H9 (cell line): ENCODE data around the gene CTNNBL1. TPM values are rescaled to one million over a fixed set of nuclear protein-coding genes. Genes with fewer than 3 reads are reported as not detected.

Experiments used
- DNase-seq: peaks from one replicate; pipeline ENCODE4 v3.0.0-alpha.2; 2017
- H2AFZ ChIP-seq: one replicate; pipeline ENCODE4 v1.6.1; 2013; ENCODE audit warnings: mild to moderate bottlenecking, low read length, control low read depth, moderate library complexity
- H2AK5ac ChIP-seq: 2 replicates; pipeline ENCODE4 v1.6.1; 2013; ENCODE audit warnings: low read length, control low read depth, mixed read lengths; ENCODE audit not compliant: insufficient read length
- H2BK120ac ChIP-seq: one replicate; pipeline ENCODE4 v1.6.1; 2013; ENCODE audit warnings: low read depth, mild to moderate bottlenecking, low read length, control low read depth, inconsistent platforms; ENCODE audit not compliant: poor library complexity, severe bottlenecking
- H2BK12ac ChIP-seq: 2 replicates; pipeline ENCODE4 v1.6.1; 2013; ENCODE audit warnings: low read length, control low read depth, mixed read lengths, low read depth; ENCODE audit not compliant: insufficient read length
- H2BK15ac ChIP-seq: 2 replicates; pipeline ENCODE4 v1.6.1; 2013; ENCODE audit warnings: low read depth, low read length, control low read depth
- H2BK20ac ChIP-seq: one replicate; pipeline ENCODE4 v1.6.1; 2013; ENCODE audit warnings: low read depth, mild to moderate bottlenecking, low read length, control low read depth, inconsistent platforms; ENCODE audit not compliant: poor library complexity, severe bottlenecking
- H2BK5ac ChIP-seq: 2 replicates; pipeline ENCODE4 v1.6.1; 2013; ENCODE audit warnings: low read length, control low read depth, mixed read lengths; ENCODE audit not compliant: insufficient read length
- H3K14ac ChIP-seq: 2 replicates; pipeline ENCODE4 v1.6.1; 2013; ENCODE audit warnings: low read length, control low read depth; ENCODE audit not compliant: insufficient read depth
- H3K18ac ChIP-seq: 2 replicates; pipeline ENCODE4 v1.6.1; 2013; ENCODE audit warnings: low read depth, mild to moderate bottlenecking, mixed read lengths, low read length, control low read depth; ENCODE audit not compliant: insufficient read length
- H3K23ac ChIP-seq: 2 replicates; pipeline ENCODE4 v1.6.1; 2013; ENCODE audit warnings: low read length, control low read depth, mixed read lengths, low read depth; ENCODE audit not compliant: insufficient read length
- H3K23me2 ChIP-seq: 2 replicates; pipeline ENCODE4 v1.6.1; 2013; ENCODE audit warnings: low read depth, mild to moderate bottlenecking, mixed read lengths, low read length, control low read depth; ENCODE audit not compliant: insufficient read length, poor library complexity, severe bottlenecking
- H3K27ac ChIP-seq: 2 replicates; pipeline ENCODE4 v1.5.1; 2013; ENCODE audit warnings: low read length, control low read depth, mixed read lengths, low read depth; ENCODE audit not compliant: insufficient read length
- H3K27me3 ChIP-seq: 2 replicates; pipeline ENCODE4 v1.6.1; 2013; ENCODE audit warnings: low read length, control low read depth, inconsistent platforms; ENCODE audit not compliant: insufficient read depth
- H3K4ac ChIP-seq: 2 replicates; pipeline ENCODE4 v1.6.1; 2013; ENCODE audit warnings: low read depth, mild to moderate bottlenecking, control low read depth, inconsistent platforms, low read length, moderate library complexity
- H3K4me1 ChIP-seq: 2 replicates; pipeline ENCODE4 v1.6.1; 2013; ENCODE audit warnings: low read length, control low read depth, inconsistent platforms; ENCODE audit not compliant: insufficient read depth
- H3K4me2 ChIP-seq: 2 replicates; pipeline ENCODE4 v1.6.1; 2013; ENCODE audit warnings: low read length, control low read depth, mixed read lengths; ENCODE audit not compliant: insufficient read length, insufficient read depth
- H3K56ac ChIP-seq: 2 replicates; pipeline ENCODE4 v1.6.1; 2013; ENCODE audit warnings: low read depth, mild to moderate bottlenecking, mixed read lengths, low read length, control low read depth; ENCODE audit not compliant: insufficient read length
- H3K79me1 ChIP-seq: 2 replicates; pipeline ENCODE4 v1.6.1; 2013; ENCODE audit warnings: low read depth, mild to moderate bottlenecking, moderate library complexity, low read length, control low read depth, inconsistent platforms; ENCODE audit not compliant: insufficient read depth, poor library complexity, severe bottlenecking
- H3K79me2 ChIP-seq: 2 replicates; pipeline ENCODE4 v1.6.1; 2013; ENCODE audit warnings: low read length, control low read depth, inconsistent platforms; ENCODE audit not compliant: insufficient read depth
- H3K9ac ChIP-seq: 2 replicates; pipeline ENCODE4 v1.6.1; 2013; ENCODE audit warnings: low read length, control low read depth, mixed read lengths; ENCODE audit not compliant: insufficient read length; ENCODE audit errors: extremely low read depth
- H3K9me3 ChIP-seq: one replicate; pipeline ENCODE4 v1.6.1; 2013; ENCODE audit warnings: low read depth, low read length, inconsistent platforms; ENCODE audit not compliant: control insufficient read depth
- H3T11ph ChIP-seq: one replicate; pipeline ENCODE4 v1.6.1; 2013; ENCODE audit warnings: mild to moderate bottlenecking, low read length, control low read depth, inconsistent platforms
- H4K20me1 ChIP-seq: one replicate; pipeline ENCODE4 v1.6.1; 2013; ENCODE audit not compliant: control insufficient read depth, insufficient read length, insufficient read depth
- H4K5ac ChIP-seq: 2 replicates; pipeline ENCODE4 v1.6.1; 2013; ENCODE audit warnings: low read depth, mild to moderate bottlenecking, mixed read lengths, low read length, control low read depth; ENCODE audit not compliant: insufficient read length
- H4K8ac ChIP-seq: replicated peaks from 2 replicates; pipeline ENCODE4 v1.6.1; 2013; ENCODE audit warnings: low read length, control low read depth, mixed read lengths, low read depth; ENCODE audit not compliant: insufficient read length
- H4K91ac ChIP-seq: 2 replicates; pipeline ENCODE4 v1.6.1; 2013; ENCODE audit warnings: low read depth, mild to moderate bottlenecking, moderate library complexity, mixed read lengths, low read length, control low read depth; ENCODE audit not compliant: insufficient read length
- H3K27ac Mint-ChIP-seq, 3 experiments: 2 replicates in 2 of 3; 3 replicates in 1 of 3; pipeline ENCODE4 v1.8.0; 2020 to 2021; ENCODE audit warnings: mixed read lengths in 3 of 3, mild to moderate bottlenecking in 1 of 3, moderate library complexity in 1 of 3
- H3K27me3 Mint-ChIP-seq: 2 replicates; pipeline ENCODE4 v1.8.0; 2021; ENCODE audit warnings: low read depth, mild to moderate bottlenecking, moderate library complexity, mixed read lengths
- H3K36me3 Mint-ChIP-seq, 3 experiments: 2 replicates in 2 of 3; 3 replicates in 1 of 3; pipeline ENCODE4 v1.8.0; 2020 to 2021; ENCODE audit warnings: low read depth in 3 of 3, mixed read lengths in 3 of 3; ENCODE audit not compliant: insufficient read depth in 1 of 3
- H3K4me1 Mint-ChIP-seq, 2 experiments: 2 replicates each; pipeline ENCODE4 v1.8.0; 2020; ENCODE audit warnings: mixed read lengths in 2 of 2
- H3K4me3 Mint-ChIP-seq, 2 experiments: 2 replicates in 1 of 2; 3 replicates in 1 of 2; pipeline ENCODE4 v1.8.0; 2020 to 2021; ENCODE audit warnings: mild to moderate bottlenecking in 2 of 2, mixed read lengths in 2 of 2, moderate library complexity in 1 of 2
- H3K9me3 Mint-ChIP-seq, 2 experiments: 2 replicates in 1 of 2; 3 replicates in 1 of 2; pipeline ENCODE4 v1.8.0; 2020; ENCODE audit warnings: mild to moderate bottlenecking in 2 of 2, mixed read lengths in 2 of 2, moderate library complexity in 1 of 2
- WGBS: extraction: QIAGEN DNeasy Blood & Tissue Kit; methylation state at CpG from one replicate; pipeline ENCODE4 v1.1.7; 2013; ENCODE audit warnings: missing lambda C conversion rate, low lambda C conversion rate, mixed read lengths; ENCODE audit not compliant: insufficient read length; ENCODE audit errors: extremely low coverage; 5-methylcytosine and 5-hydroxymethylcytosine counted together
- total RNA-seq: library from RNA; stranded (reverse); gene quantifications from 2 replicates; pipeline ENCODE4 v1.2.1, GENCODE V29; 2021
- TF ChIP-seq, protein P1 (sequence below): fragments of 200-600 bp; sonication (generic); conservative IDR thresholded peaks from 3 replicates; pipeline ENCODE4 v1.8.0; 2021; ENCODE audit warnings: antibody characterized with exemption, mild to moderate bottlenecking

The CTNNBL1 gene
- total RNA-seq, 1 experiment from 2014 or later, result 67.2 TPM

DNA sequence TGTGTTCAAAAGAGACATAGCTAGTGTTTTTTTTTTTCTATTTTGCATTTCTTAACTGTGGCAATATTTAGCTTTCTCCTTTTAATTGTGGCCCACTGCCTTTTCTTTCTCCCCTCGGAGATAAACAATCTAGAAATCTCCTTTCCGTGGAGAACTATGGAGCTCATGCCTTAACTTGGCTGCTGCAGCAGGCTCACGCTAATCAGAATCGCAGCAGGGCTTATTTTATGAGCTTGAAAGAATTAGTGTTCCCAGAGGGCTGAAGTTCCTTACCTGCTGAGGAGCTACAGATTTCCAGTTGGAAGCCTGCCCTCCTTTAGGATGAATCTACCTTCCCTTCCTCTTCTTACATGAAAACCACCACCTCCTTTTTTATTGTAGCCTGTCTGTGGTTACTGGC lies 35.6 kb downstream of the CTNNBL1 start:
- Mint-ChIP-seq H3K4me3 (no peak overlapping the region), H3K4me1 (peaks cover 47 to 51% of the 10 kb centered on the region in 2 experiments), H3K27me3 (no peaks in the 10 kb centered on the region), H3K36me3 (peaks cover 2 to 15% (median 7%) of the 10 kb centered on the region in 3 experiments; a peak in 6 of 7 replicates), H3K27ac (peak overlapping the region in 2 of 3 experiments; percentile 2 to 37; a peak in 2 of 7 replicates), H3K9me3 (no peaks in the 10 kb centered on the region)
- Histone ChIP-seq H3K23me2 (no peaks in the 10 kb centered on the region), H2BK20ac (no peak overlapping the region), H3K4me2 (no peak overlapping the region), H3K27ac (no peak overlapping the region), H2BK120ac (no peak overlapping the region), H3K23ac (no peak overlapping the region), H4K20me1 (no peaks in the 10 kb centered on the region), H3K56ac (no peak overlapping the region), H3K14ac (no peak overlapping the region), H3K18ac (no peak overlapping the region), H4K8ac (no peak overlapping the region), H3K27me3 (no peaks in the 10 kb centered on the region; the same call in 1 of the 2 replicates), H3T11ph (no peak overlapping the region), H3K4ac (no peak overlapping the region), H3K79me2 (no peaks in the 10 kb centered on the region), H3K79me1 (peaks cover 2% of the 10 kb centered on the region), H2AK5ac (no peak overlapping the region), H2BK15ac (no peak overlapping the region; the same call in 1 of the 2 replicates), H3K4me1 (peaks cover 4% of the 10 kb centered on the region; the same call in 1 of the 2 replicates), H2AFZ (no peak overlapping the region), H3K9me3 (no peaks in the 10 kb centered on the region), H2BK12ac (no peak overlapping the region), H2BK5ac (no peak overlapping the region), H4K91ac (no peak overlapping the region), H4K5ac (no peak overlapping the region), H3K9ac (no peak overlapping the region)
- no peak for DNase-seq
- TF ChIP-seq, protein P1, sequence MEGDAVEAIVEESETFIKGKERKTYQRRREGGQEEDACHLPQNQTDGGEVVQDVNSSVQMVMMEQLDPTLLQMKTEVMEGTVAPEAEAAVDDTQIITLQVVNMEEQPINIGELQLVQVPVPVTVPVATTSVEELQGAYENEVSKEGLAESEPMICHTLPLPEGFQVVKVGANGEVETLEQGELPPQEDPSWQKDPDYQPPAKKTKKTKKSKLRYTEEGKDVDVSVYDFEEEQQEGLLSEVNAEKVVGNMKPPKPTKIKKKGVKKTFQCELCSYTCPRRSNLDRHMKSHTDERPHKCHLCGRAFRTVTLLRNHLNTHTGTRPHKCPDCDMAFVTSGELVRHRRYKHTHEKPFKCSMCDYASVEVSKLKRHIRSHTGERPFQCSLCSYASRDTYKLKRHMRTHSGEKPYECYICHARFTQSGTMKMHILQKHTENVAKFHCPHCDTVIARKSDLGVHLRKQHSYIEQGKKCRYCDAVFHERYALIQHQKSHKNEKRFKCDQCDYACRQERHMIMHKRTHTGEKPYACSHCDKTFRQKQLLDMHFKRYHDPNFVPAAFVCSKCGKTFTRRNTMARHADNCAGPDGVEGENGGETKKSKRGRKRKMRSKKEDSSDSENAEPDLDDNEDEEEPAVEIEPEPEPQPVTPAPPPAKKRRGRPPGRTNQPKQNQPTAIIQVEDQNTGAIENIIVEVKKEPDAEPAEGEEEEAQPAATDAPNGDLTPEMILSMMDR, result no peak
- WGBS, result no CpG with 5 or more reads among the region's 4 CpGs
